CD4-positive, alpha-beta T cell treated with Interleukin-17A for 1 hour (primary cell): ENCODE results near the gene NR1H2.

Source experiments
- DNase-seq: peaks from one replicate; pipeline ENCODE4 v3.0.0-alpha.2; 2020

The NR1H2 gene

GRCh38 chr19:50406829-50407228, 30.6 kb downstream of the NR1H2 start:
- no peak for DNase-seq

GRCh38 chr19:50409347-50409746, 33.1 kb downstream of the NR1H2 start:
- no peak for DNase-seq

GRCh38 chr19:50410109-50410508, 33.9 kb downstream of the NR1H2 start:
- no peak for DNase-seq

GRCh38 chr19:50412419-50412818, 36.2 kb downstream of the NR1H2 start:
- DNase-seq = no peak

- no peak for DNase-seq
Measured at GRCh38 chr19:50413096-50413495, 36.8 kb downstream of the NR1H2 start.

GRCh38 chr19:50413531-50413930, 37.3 kb downstream of the NR1H2 start:
- DNase-seq = no peak

GRCh38 chr19:50414864-50415660, 38.8 kb downstream of the NR1H2 start:
- peak; percentile 81 for DNase-seq

- peak; percentile 29 for DNase-seq
Measured at GRCh38 chr19:50415661-50416033, 39.4 kb downstream of the NR1H2 start.

- no peak for DNase-seq
Measured at GRCh38 chr19:50416034-50416977, 40.0 kb downstream of the NR1H2 start.

GRCh38 chr19:50417111-50418081, 41.1 kb downstream of the NR1H2 start:
- DNase-seq = no peak

- no peak for DNase-seq
Measured at GRCh38 chr19:50418176-50419021, 42.1 kb downstream of the NR1H2 start, which contains the start of gene SPIB. Gene SPIB (plus strand): TSS chr19:50418938. CDS start chr19:50418963, 25 bp downstream.

GRCh38 chr19:50419022-50419579, 42.8 kb downstream of the NR1H2 start:
- no peak for DNase-seq

GRCh38 chr19:50419580-50420035, 43.4 kb downstream of the NR1H2 start:
- DNase-seq = no peak

- no peak for DNase-seq
Measured at GRCh38 chr19:50420127-50420526, 43.9 kb downstream of the NR1H2 start.

- no peak for DNase-seq
Measured at GRCh38 chr19:50420808-50421207, 44.6 kb downstream of the NR1H2 start.

GRCh38 chr19:50422397-50423278, 46.4 kb downstream of the NR1H2 start:
- DNase-seq = no peak

GRCh38 chr19:50423279-50424113, 47.2 kb downstream of the NR1H2 start:
- DNase-seq = no peak

GRCh38 chr19:50425581-50425980, 49.3 kb downstream of the NR1H2 start:
- DNase-seq = no peak

GRCh38 chr19:50427318-50427925, 51.2 kb downstream of the NR1H2 start:
- no peak for DNase-seq
